Prostate gland (tissue), 2 donors: ENCODE measurements around the gene TEX264.

Experiments
- POLR2A ChIP-seq: fragments of 450-650 bp; IDR thresholded peaks from one replicate; pipeline ENCODE4 v1.6.1; 2016; ENCODE audit warnings: antibody characterized with exemption, mild to moderate bottlenecking
- POLR2AphosphoS5 ChIP-seq: sonication (generic); formaldehyde crosslinking; IDR thresholded peaks from one replicate; pipeline ENCODE4 v1.6.1; 2017; ENCODE audit warnings: antibody characterized with exemption
- TF ChIP-seq, protein P1 (sequence below), 4 experiments: fragments of 200-600 bp in 2 of 4; fragments of 450-650 bp in 2 of 4; sonication (generic) in 2 of 4; IDR thresholded peaks; 1 replicate in 3 of 4; 2 replicates in 1 of 4; pipeline ENCODE4 v1.5.1; 2016 to 2019; ENCODE audit warnings: antibody characterized with exemption in 4 of 4, mild to moderate bottlenecking in 2 of 4, moderate library complexity in 2 of 4

DNA sequence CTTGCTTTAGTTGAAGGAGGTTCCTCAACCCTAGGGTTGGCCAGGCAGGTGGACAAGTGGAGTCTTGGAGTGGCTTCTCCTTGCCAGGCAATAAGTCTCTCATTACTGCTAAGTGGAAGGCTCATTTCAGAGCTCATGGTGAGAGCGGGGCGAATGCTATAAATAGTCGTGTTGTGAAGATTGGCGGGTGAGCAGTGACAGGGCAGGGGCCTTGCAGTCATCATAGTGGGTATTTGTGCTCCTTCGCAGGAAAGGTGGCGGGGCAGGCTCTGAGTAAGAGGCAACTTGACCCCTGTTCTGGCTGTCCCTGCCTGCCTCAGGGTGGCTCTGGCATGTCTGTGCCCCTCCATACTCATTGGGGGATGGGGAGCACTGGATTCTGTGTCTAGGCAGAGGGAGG, 27.2 kb downstream of the TEX264 start:
- TF ChIP-seq, protein P1, sequence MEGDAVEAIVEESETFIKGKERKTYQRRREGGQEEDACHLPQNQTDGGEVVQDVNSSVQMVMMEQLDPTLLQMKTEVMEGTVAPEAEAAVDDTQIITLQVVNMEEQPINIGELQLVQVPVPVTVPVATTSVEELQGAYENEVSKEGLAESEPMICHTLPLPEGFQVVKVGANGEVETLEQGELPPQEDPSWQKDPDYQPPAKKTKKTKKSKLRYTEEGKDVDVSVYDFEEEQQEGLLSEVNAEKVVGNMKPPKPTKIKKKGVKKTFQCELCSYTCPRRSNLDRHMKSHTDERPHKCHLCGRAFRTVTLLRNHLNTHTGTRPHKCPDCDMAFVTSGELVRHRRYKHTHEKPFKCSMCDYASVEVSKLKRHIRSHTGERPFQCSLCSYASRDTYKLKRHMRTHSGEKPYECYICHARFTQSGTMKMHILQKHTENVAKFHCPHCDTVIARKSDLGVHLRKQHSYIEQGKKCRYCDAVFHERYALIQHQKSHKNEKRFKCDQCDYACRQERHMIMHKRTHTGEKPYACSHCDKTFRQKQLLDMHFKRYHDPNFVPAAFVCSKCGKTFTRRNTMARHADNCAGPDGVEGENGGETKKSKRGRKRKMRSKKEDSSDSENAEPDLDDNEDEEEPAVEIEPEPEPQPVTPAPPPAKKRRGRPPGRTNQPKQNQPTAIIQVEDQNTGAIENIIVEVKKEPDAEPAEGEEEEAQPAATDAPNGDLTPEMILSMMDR (IDR thresholded peaks at IDR 0.05) = no peak
- TF ChIP-seq POLR2A = no peak
- TF ChIP-seq POLR2AphosphoS5 = no peak
